GM12875 (cell line): Measurements from ENCODE around the gene NKX1-1.

ENCODE experiments used
- H3K4me3 ChIP-seq: one replicate; pipeline ENCODE4 v1.5.1; 2011; ENCODE audit warnings: low read depth, low read length, control low read depth
- CTCF ChIP-seq: IDR thresholded peaks from 2 replicates; pipeline ENCODE4 v1.5.1; 2011; ENCODE audit warnings: low read depth, mild to moderate bottlenecking, control low read depth, inconsistent platforms, low read length, moderate library complexity, borderline replicate concordance; ENCODE audit not compliant: insufficient read depth

NKX1-1 gene

GRCh38 chr4:1384675-1385372 is 21.4 kb downstream of the NKX1-1 start:
- TF ChIP-seq CTCF = no peak
- H3K4me3 ChIP-seq = no peak overlapping the region

GRCh38 chr4:1383728-1384591 is 22.3 kb downstream of the NKX1-1 start:
- H3K4me3 ChIP-seq = no peak overlapping the region
- no peak for TF ChIP-seq CTCF

- no peak for TF ChIP-seq CTCF
- no peak overlapping the region for H3K4me3 ChIP-seq
Observed at GRCh38 chr4:1382776-1383727, 23.2 kb downstream of the NKX1-1 start.

- no peak overlapping the region for H3K4me3 ChIP-seq
- TF ChIP-seq CTCF = no peak
Observed at GRCh38 chr4:1381944-1382541, 24.2 kb downstream of the NKX1-1 start.

- no peak overlapping the region for H3K4me3 ChIP-seq
- TF ChIP-seq CTCF = no peak
Observed at GRCh38 chr4:1381181-1381621, 25.0 kb downstream of the NKX1-1 start.

GRCh38 chr4:1380368-1381151 is 25.7 kb downstream of the NKX1-1 start:
- H3K4me3 ChIP-seq = no peak overlapping the region
- TF ChIP-seq CTCF = no peak
